SK-N-SH (cell line): ENCODE data around the gene IFITM1.
"Not testable (repeated sequence)": the region's sequence is repeated elsewhere in the genome, so short reads cannot be mapped to it uniquely, and the experiment has no call there.

ENCODE experiments used
- CHD2 ChIP-seq: fragments of 150-350 bp; IDR thresholded peaks from 2 replicates; pipeline ENCODE4 v1.6.1; 2018; ENCODE audit warnings: low read length; ENCODE audit not compliant: partially characterized antibody
- EP300 ChIP-seq, 2 experiments: IDR thresholded peaks; 2 replicates each; pipeline versions ENCODE4 v1.4.0 to v1.6.1; 2012; ENCODE audit warnings: borderline replicate concordance in 1 of 2, low read depth in 1 of 2, low read length in 1 of 2
- EZH2phosphoT487 ChIP-seq: fragments of 200-600 bp; sonication (generic); IDR thresholded peaks from 2 replicates; pipeline ENCODE4 v1.6.1; 2017; ENCODE audit warnings: low read depth, mixed run types, mild to moderate bottlenecking, antibody characterized with exemption, moderate library complexity, borderline replicate concordance
- TF ChIP-seq, protein P1 (sequence below): fragments of 200-600 bp; sonication (generic); IDR thresholded peaks from 2 replicates; pipeline ENCODE4 v1.6.1; 2017; ENCODE audit warnings: antibody characterized with exemption, mild to moderate bottlenecking, moderate library complexity
- TF ChIP-seq, protein P2 (sequence below): IDR thresholded peaks from 2 replicates; pipeline ENCODE4 v1.6.1; 2012; ENCODE audit warnings: mild to moderate bottlenecking, low read depth, low read length, moderate library complexity

DNA sequence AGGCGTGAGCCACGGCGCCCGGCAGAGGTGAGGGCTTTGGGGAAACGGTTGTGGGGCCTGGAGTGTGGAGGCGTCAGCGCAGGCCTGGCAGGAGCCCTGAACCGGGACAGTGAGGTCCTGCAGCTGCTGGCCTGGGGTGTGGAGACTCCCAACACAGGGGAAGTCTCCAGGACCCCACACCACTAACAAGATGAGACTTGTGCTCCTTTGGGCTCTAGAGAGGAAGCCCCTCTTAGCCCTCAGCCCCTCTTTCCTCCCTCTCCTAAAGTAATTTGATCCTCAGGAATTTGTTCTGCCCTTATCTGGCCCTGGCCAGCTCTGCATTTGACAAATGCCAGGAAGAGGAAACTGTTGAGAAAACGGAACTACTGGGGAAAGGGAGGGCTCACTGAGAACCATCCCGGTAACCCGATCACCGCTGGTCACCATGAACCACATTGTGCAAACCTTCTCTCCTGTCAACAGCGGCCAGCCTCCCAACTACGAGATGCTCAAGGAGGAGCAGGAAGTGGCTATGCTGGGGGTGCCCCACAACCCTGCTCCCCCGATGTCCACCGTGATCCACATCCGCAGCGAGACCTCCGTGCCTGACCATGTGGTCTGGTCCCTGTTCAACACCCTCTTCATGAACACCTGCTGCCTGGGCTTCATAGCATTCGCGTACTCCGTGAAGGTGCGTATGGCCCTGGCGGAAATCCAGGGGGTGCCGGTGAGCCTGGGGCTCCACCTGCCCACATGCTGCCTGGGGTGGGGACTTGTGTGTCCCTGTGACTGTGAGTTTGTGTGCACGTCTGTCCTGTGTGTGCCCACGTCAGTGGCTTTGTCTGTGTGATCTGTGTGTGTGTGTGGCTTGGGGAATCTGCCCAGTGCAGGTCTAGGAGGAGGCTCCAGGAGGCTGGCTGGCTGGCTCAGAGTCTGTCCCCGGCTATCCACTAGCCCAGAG lies 5.8 kb upstream of the IFITM1 start, which contains the start of gene IFITM2:
- TF ChIP-seq EP300 (IDR thresholded peaks at IDR 0.05; ENCODE audit: borderline replicate concordance in 1 of 2, low read depth in 1 of 2, low read length in 1 of 2); CHD2; EZH2phosphoT487: not testable (repeated sequence)
- TF ChIP-seq, protein P1, sequence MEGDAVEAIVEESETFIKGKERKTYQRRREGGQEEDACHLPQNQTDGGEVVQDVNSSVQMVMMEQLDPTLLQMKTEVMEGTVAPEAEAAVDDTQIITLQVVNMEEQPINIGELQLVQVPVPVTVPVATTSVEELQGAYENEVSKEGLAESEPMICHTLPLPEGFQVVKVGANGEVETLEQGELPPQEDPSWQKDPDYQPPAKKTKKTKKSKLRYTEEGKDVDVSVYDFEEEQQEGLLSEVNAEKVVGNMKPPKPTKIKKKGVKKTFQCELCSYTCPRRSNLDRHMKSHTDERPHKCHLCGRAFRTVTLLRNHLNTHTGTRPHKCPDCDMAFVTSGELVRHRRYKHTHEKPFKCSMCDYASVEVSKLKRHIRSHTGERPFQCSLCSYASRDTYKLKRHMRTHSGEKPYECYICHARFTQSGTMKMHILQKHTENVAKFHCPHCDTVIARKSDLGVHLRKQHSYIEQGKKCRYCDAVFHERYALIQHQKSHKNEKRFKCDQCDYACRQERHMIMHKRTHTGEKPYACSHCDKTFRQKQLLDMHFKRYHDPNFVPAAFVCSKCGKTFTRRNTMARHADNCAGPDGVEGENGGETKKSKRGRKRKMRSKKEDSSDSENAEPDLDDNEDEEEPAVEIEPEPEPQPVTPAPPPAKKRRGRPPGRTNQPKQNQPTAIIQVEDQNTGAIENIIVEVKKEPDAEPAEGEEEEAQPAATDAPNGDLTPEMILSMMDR, result not testable (repeated sequence)
- TF ChIP-seq, protein P2, sequence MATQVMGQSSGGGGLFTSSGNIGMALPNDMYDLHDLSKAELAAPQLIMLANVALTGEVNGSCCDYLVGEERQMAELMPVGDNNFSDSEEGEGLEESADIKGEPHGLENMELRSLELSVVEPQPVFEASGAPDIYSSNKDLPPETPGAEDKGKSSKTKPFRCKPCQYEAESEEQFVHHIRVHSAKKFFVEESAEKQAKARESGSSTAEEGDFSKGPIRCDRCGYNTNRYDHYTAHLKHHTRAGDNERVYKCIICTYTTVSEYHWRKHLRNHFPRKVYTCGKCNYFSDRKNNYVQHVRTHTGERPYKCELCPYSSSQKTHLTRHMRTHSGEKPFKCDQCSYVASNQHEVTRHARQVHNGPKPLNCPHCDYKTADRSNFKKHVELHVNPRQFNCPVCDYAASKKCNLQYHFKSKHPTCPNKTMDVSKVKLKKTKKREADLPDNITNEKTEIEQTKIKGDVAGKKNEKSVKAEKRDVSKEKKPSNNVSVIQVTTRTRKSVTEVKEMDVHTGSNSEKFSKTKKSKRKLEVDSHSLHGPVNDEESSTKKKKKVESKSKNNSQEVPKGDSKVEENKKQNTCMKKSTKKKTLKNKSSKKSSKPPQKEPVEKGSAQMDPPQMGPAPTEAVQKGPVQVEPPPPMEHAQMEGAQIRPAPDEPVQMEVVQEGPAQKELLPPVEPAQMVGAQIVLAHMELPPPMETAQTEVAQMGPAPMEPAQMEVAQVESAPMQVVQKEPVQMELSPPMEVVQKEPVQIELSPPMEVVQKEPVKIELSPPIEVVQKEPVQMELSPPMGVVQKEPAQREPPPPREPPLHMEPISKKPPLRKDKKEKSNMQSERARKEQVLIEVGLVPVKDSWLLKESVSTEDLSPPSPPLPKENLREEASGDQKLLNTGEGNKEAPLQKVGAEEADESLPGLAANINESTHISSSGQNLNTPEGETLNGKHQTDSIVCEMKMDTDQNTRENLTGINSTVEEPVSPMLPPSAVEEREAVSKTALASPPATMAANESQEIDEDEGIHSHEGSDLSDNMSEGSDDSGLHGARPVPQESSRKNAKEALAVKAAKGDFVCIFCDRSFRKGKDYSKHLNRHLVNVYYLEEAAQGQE, result not testable (repeated sequence)
